ENCODE results near the gene BRIP1. TPM values are rescaled to one million over a fixed set of nuclear protein-coding genes. Genes with fewer than 3 reads are reported as not detected.

The BRIP1 gene
- total and polyA plus RNA-seq, 2 donors (not counting 3 experiments of a cell fraction or from before 2014, with no cell fraction given), result 1.8 to 12.1 TPM

DNA sequence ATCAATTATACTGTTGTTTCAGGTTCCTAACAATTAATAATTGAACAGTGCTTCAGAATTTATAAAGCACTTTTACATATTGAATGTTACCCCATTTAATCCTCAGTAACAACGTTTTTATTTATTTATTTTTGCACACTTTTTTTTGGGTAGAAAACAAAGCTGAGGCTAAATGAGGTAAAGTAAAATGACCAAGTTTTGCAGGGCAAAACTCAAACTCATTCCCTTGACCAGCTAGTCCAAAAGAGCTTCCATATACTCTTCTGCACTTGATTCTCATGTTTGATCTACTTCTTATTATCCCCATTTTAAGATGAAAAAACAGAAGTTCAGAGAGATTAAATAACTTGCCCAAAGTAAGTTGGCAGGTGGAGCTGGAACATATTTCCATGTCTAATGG lies 191.2 kb downstream of the BRIP1 start:
- Histone ChIP-seq H2AFZ (ENCODE audit: low read depth, low read length) (no peak overlapping the region), H3K79me2 (ENCODE audit: control insufficient read depth, insufficient read depth, low read length) (no peaks in the 10 kb centered on the region), H3K4me1 (ENCODE audit: control insufficient read depth, extremely low read depth, insufficient read depth, low read length) (no peaks in the 10 kb centered on the region), H3K4me3 (replicated peaks in 1 of 3; ENCODE audit: insufficient read depth in 1 of 3, low read depth in 1 of 3, low read length in 3 of 3) (no peak overlapping the region), H3K36me3 (ENCODE audit: control insufficient read depth in 2 of 2, extremely low read depth in 1 of 2, insufficient read depth in 2 of 2, low read length in 2 of 2) (no peaks in the 10 kb centered on the region), H3K27ac (ENCODE audit: insufficient read depth, low read depth, low read length) (no peak overlapping the region), H3K4me2 (ENCODE audit: insufficient read depth, low read length) (no peak overlapping the region), H3K9me1 (replicated peaks; ENCODE audit: control insufficient read depth, extremely low read depth, insufficient read depth, low read length) (no peaks in the 10 kb centered on the region), H3K27me3 (ENCODE audit: control insufficient read depth in 2 of 2, insufficient read depth in 2 of 2, low read length in 2 of 2) (no peaks in the 10 kb centered on the region), H4K20me1 (replicated peaks; ENCODE audit: control insufficient read depth, extremely low read depth, insufficient read depth, low read length) (no peaks in the 10 kb centered on the region), H3K9ac (replicated peaks; ENCODE audit: extremely low read depth, insufficient read depth, low read length) (no peak overlapping the region), H3K9me3 (replicated peaks; ENCODE audit: control insufficient read depth, insufficient read depth, low read length) (no peaks in the 10 kb centered on the region)
- intact Hi-C loops (cut with micrococcal nuclease), result no loop called here
- ChIA-PET CTCF (interaction anchor here (1.4 kb wide), 1 partner anchor 11 kb away, joined by 3 read pairs; no protein-coding TSS in a partner anchor), POLR2A (no interaction called here)
- dilution Hi-C loops (cut with MboI; ENCODE audit: extremely low pct_ligation_motif_present, low sequenced_read_pairs), result no loop called here
- no peak for DNase-seq (ENCODE audit: low read depth, low spot score)
- TF ChIP-seq GATA2 (IDR thresholded peaks at IDR 0.05; ENCODE audit: insufficient read depth, insufficient read length, low read depth, low read length) (no peak), MAX (IDR thresholded peaks at IDR 0.05; ENCODE audit: insufficient read depth, insufficient read length) (no peak), POLR2A (IDR thresholded peaks at IDR 0.05; ENCODE audit: low read depth, low read length) (no peak), MYC (IDR thresholded peaks at IDR 0.05; ENCODE audit: low read depth, low read length) (no peak), JUN (IDR thresholded peaks at IDR 0.05; ENCODE audit: borderline replicate concordance, insufficient read depth, insufficient read length, low read depth) (no peak), POLR2AphosphoS5 (IDR thresholded peaks at IDR 0.05; ENCODE audit: insufficient read depth, low read depth, low read length) (no peak), EZH2 (IDR thresholded peaks at IDR 0.05; ENCODE audit: borderline replicate concordance, low read depth, low read length, severe bottlenecking) (no peak), FOS (IDR thresholded peaks at IDR 0.05; ENCODE audit: borderline replicate concordance, insufficient read depth, low read length) (no peak)
- TF ChIP-seq, protein P1, sequence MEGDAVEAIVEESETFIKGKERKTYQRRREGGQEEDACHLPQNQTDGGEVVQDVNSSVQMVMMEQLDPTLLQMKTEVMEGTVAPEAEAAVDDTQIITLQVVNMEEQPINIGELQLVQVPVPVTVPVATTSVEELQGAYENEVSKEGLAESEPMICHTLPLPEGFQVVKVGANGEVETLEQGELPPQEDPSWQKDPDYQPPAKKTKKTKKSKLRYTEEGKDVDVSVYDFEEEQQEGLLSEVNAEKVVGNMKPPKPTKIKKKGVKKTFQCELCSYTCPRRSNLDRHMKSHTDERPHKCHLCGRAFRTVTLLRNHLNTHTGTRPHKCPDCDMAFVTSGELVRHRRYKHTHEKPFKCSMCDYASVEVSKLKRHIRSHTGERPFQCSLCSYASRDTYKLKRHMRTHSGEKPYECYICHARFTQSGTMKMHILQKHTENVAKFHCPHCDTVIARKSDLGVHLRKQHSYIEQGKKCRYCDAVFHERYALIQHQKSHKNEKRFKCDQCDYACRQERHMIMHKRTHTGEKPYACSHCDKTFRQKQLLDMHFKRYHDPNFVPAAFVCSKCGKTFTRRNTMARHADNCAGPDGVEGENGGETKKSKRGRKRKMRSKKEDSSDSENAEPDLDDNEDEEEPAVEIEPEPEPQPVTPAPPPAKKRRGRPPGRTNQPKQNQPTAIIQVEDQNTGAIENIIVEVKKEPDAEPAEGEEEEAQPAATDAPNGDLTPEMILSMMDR (IDR thresholded peaks at IDR 0.05; ENCODE audit: extremely low read depth in 1 of 2, insufficient read depth in 1 of 2, low read depth in 1 of 2, low read length in 2 of 2), result no peak
- no TSS peak for BruUV-seq (replicated peaks)
- FAIRE-seq, result no peak
